ENCODE data around the gene ATRNL1. TPM values are rescaled to one million over a fixed set of nuclear protein-coding genes. Genes with fewer than 3 reads are reported as not detected.

ATRNL1 gene
- polyA plus RNA-seq, 3 donors = not detected

GRCh38 chr10:115857856-115858255, 764.7 kb downstream of the ATRNL1 start:
- H3K79me2 ChIP-seq (ENCODE audit: insufficient read depth, low read length) = no peaks in the 10 kb centered on the region
- no peaks in the 10 kb centered on the region for H3K9me3 ChIP-seq (replicated peaks in 1 of 2; ENCODE audit: control insufficient read depth in 1 of 2, insufficient read depth in 1 of 2, low read length in 2 of 2)
- no peaks in the 10 kb centered on the region for H3K4me1 ChIP-seq (ENCODE audit: control insufficient read depth in 1 of 2, insufficient read depth in 2 of 2, low read length in 2 of 2)
- H3K9ac ChIP-seq (ENCODE audit: insufficient read depth, low read length, poor library complexity, severe bottlenecking) = no peak overlapping the region
- TF ChIP-seq, protein P1, sequence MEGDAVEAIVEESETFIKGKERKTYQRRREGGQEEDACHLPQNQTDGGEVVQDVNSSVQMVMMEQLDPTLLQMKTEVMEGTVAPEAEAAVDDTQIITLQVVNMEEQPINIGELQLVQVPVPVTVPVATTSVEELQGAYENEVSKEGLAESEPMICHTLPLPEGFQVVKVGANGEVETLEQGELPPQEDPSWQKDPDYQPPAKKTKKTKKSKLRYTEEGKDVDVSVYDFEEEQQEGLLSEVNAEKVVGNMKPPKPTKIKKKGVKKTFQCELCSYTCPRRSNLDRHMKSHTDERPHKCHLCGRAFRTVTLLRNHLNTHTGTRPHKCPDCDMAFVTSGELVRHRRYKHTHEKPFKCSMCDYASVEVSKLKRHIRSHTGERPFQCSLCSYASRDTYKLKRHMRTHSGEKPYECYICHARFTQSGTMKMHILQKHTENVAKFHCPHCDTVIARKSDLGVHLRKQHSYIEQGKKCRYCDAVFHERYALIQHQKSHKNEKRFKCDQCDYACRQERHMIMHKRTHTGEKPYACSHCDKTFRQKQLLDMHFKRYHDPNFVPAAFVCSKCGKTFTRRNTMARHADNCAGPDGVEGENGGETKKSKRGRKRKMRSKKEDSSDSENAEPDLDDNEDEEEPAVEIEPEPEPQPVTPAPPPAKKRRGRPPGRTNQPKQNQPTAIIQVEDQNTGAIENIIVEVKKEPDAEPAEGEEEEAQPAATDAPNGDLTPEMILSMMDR (IDR thresholded peaks at IDR 0.05) = no peak
- intact Hi-C loops (cut with micrococcal nuclease) = no loop called here
- Mint-ChIP-seq H3K27ac (no peak overlapping the region), H3K4me3 (no peak overlapping the region), H3K36me3 (no peaks in the 10 kb centered on the region), H3K4me1 (no peaks in the 10 kb centered on the region), H3K9me3 (peaks cover 0 to 2% (median 0%) of the 10 kb centered on the region in 7 donors), H3K27me3 (ENCODE audit: low read depth in 3 of 3) (peaks cover 0 to 2% (median 1%) of the 10 kb centered on the region in 3 donors)
- H4K20me1 ChIP-seq (ENCODE audit: insufficient read depth, low read length) = no peaks in the 10 kb centered on the region
- H3K4me3 ChIP-seq (replicated peaks in 1 of 3; ENCODE audit: low read depth in 2 of 3, low read length in 3 of 3) = no peak overlapping the region
- H3K4me2 ChIP-seq (replicated peaks; ENCODE audit: extremely low read depth, low read length, poor library complexity, severe bottlenecking) = no peak overlapping the region
- DNase-seq = no peak
- no peaks in the 10 kb centered on the region for H3K27me3 ChIP-seq (ENCODE audit: control insufficient read depth in 2 of 2, insufficient read depth in 2 of 2, low read length in 2 of 2)
- no CpG with 5 or more reads among the region's 3 CpGs for WGBS (ENCODE audit: insufficient coverage)
- no peak overlapping the region for H2AFZ ChIP-seq (ENCODE audit: insufficient read depth, low read depth, low read length, poor library complexity, severe bottlenecking)
- no peak overlapping the region for H3K27ac ChIP-seq (ENCODE audit: low read depth in 1 of 2, low read length in 2 of 2)
- H3K36me3 ChIP-seq (replicated peaks in 1 of 2; ENCODE audit: control insufficient read depth in 1 of 2, insufficient read depth in 2 of 2, low read length in 2 of 2) = no peaks in the 10 kb centered on the region

- no peaks in the 10 kb centered on the region for H3K4me1 Mint-ChIP-seq
- 100% methylated on average over 1 of the region's 1 CpG for WGBS (ENCODE audit: insufficient coverage)
- no peaks in the 10 kb centered on the region for H3K36me3 Mint-ChIP-seq
- peaks cover 0 to 1% (median 0%) of the 10 kb centered on the region in 3 donors for H3K27me3 Mint-ChIP-seq (ENCODE audit: low read depth in 3 of 3)
- no peaks in the 10 kb centered on the region for H3K27me3 ChIP-seq (ENCODE audit: control insufficient read depth in 2 of 2, insufficient read depth in 2 of 2, low read length in 2 of 2)
- no peak overlapping the region for H3K4me3 Mint-ChIP-seq
- intact Hi-C loops (cut with micrococcal nuclease) = no loop called here
- no peaks in the 10 kb centered on the region for H3K79me2 ChIP-seq (ENCODE audit: insufficient read depth, low read length)
- no peaks in the 10 kb centered on the region for H3K9me3 ChIP-seq (replicated peaks in 1 of 2; ENCODE audit: control insufficient read depth in 1 of 2, insufficient read depth in 1 of 2, low read length in 2 of 2)
- no peak for DNase-seq
- no peak overlapping the region for H3K4me2 ChIP-seq (replicated peaks; ENCODE audit: extremely low read depth, low read length, poor library complexity, severe bottlenecking)
- H2AFZ ChIP-seq (ENCODE audit: insufficient read depth, low read depth, low read length, poor library complexity, severe bottlenecking) = no peak overlapping the region
- peaks cover 0 to 2% (median 0%) of the 10 kb centered on the region in 7 donors for H3K9me3 Mint-ChIP-seq
- H3K4me3 ChIP-seq (replicated peaks in 1 of 3; ENCODE audit: low read depth in 2 of 3, low read length in 3 of 3) = no peak overlapping the region
- TF ChIP-seq, protein P1 (IDR thresholded peaks at IDR 0.05) = no peak
- H3K4me1 ChIP-seq (ENCODE audit: control insufficient read depth in 1 of 2, insufficient read depth in 2 of 2, low read length in 2 of 2) = no peaks in the 10 kb centered on the region
- H3K36me3 ChIP-seq (replicated peaks in 1 of 2; ENCODE audit: control insufficient read depth in 1 of 2, insufficient read depth in 2 of 2, low read length in 2 of 2) = no peaks in the 10 kb centered on the region
- H3K9ac ChIP-seq (ENCODE audit: insufficient read depth, low read length, poor library complexity, severe bottlenecking) = no peak overlapping the region
- no peaks in the 10 kb centered on the region for H4K20me1 ChIP-seq (ENCODE audit: insufficient read depth, low read length)
- peak overlapping the region in 1 of 7 donors; percentile 54 for H3K27ac Mint-ChIP-seq
- no peak overlapping the region for H3K27ac ChIP-seq (ENCODE audit: low read depth in 1 of 2, low read length in 2 of 2)
Measured at GRCh38 chr10:115860182-115861107, 767.3 kb downstream of the ATRNL1 start.

All from CD14-positive monocyte (primary cell).